Kidney (tissue), 14 donors: ENCODE results near the gene FRRS1. TPM values are rescaled to one million over a fixed set of nuclear protein-coding genes. Genes with fewer than 3 reads are reported as not detected.
"Not testable (repeated sequence)": the region's sequence is repeated elsewhere in the genome, so short reads cannot be mapped to it uniquely, and the experiment has no call there.

Experiments used
- DNase-seq, 5 donors: peaks; one replicate each; pipeline ENCODE4 v3.0.0-alpha.2; 2013 to 2020
- FAIRE-seq: peaks from 2 replicates; lab custom pipeline; 2012; peaks lifted over from hg19 to GRCh38; lab: Jason Lieb, UNC
- H3K27ac ChIP-seq, 2 donors: one replicate each; pipeline ENCODE4 v1.7.0; 2013; ENCODE audit warnings: low read depth in 2 of 2, low read length in 2 of 2, inconsistent platforms in 1 of 2
- H3K27me3 ChIP-seq: one replicate; pipeline ENCODE4 v1.7.1; 2013; ENCODE audit warnings: low read length, inconsistent platforms; ENCODE audit not compliant: control insufficient read depth, insufficient read depth
- H3K36me3 ChIP-seq, 3 donors: one replicate each; pipeline versions ENCODE4 v1.7.0 to v1.7.1; 2013; ENCODE audit warnings: low read length in 3 of 3, control low read depth in 1 of 3, inconsistent platforms in 1 of 3; ENCODE audit not compliant: insufficient read depth in 3 of 3, control insufficient read depth in 2 of 3
- H3K4me1 ChIP-seq, 3 donors: one replicate each; pipeline versions ENCODE4 v1.7.0 to v1.7.1; 2013; ENCODE audit warnings: low read length in 3 of 3, inconsistent platforms in 1 of 3, low read depth in 1 of 3; ENCODE audit not compliant: control insufficient read depth in 2 of 3, insufficient read depth in 2 of 3
- H3K4me3 ChIP-seq, 3 donors: one replicate each; pipeline versions ENCODE4 v1.7.0 to v1.8.1; 2013; ENCODE audit warnings: low read length in 3 of 3, control low read depth in 1 of 3, inconsistent platforms in 1 of 3
- H3K9ac ChIP-seq, 3 donors: one replicate each; pipeline versions ENCODE4 v1.7.0 to v1.7.1; 2013; ENCODE audit warnings: low read length in 3 of 3, control low read depth in 1 of 3, inconsistent platforms in 1 of 3
- H3K9me3 ChIP-seq, 3 donors: one replicate each; pipeline versions ENCODE4 v1.7.0 to v1.7.1; 2013; ENCODE audit warnings: low read length in 3 of 3, control low read depth in 1 of 3, inconsistent platforms in 1 of 3; ENCODE audit not compliant: control insufficient read depth in 2 of 3, insufficient read depth in 1 of 3
- CTCF ChIP-seq: IDR thresholded peaks from 3 replicates; pipeline ENCODE4 v1.5.1; 2012; ENCODE audit warnings: mild to moderate bottlenecking, moderate library complexity, borderline replicate concordance; ENCODE audit not compliant: insufficient read depth; ENCODE audit errors: extremely low read depth
- intact Hi-C: fragments of 100-400 bp; cut with DNase I; formaldehyde crosslinking; loops from one replicate; pipeline ENCODE4 v1.11.1; 2022
- polyA plus RNA-seq: library from polyadenylated mRNA; stranded (reverse); fragments of 350-450 nt; fragmentation: Illumina TruSeq; extraction: RNeasy Lipid Tissue Mini Kit (QIAGEN cat#74804); gene quantifications from one replicate; pipeline ENCODE4 v1.2.3, GENCODE V29; 2014; ENCODE audit warnings: low read depth, low replicate concordance; ENCODE audit not compliant: insufficient read depth
- total RNA-seq: library from RNA; stranded (reverse); fragmentation: NEBNext Ultra II Directional; extraction: Animal tissue kit (Norgen Biotek cat#: 25700); gene quantifications from one replicate; pipeline ENCODE4 v1.2.1, GENCODE V29; 2021
- donor health status: control.
- donor health status: control.
- donor health status: control.
- donor health status: control.
- donor health status: control.
- donor health status: DM: yes; HTN: yes; CAD: no.
- donor health status: Normal renal cell carcinoma (clear cell type).

Gene FRRS1
- total and polyA plus RNA-seq, 2 donors from 2014 or later = 1.0 to 7.4 TPM

DNA sequence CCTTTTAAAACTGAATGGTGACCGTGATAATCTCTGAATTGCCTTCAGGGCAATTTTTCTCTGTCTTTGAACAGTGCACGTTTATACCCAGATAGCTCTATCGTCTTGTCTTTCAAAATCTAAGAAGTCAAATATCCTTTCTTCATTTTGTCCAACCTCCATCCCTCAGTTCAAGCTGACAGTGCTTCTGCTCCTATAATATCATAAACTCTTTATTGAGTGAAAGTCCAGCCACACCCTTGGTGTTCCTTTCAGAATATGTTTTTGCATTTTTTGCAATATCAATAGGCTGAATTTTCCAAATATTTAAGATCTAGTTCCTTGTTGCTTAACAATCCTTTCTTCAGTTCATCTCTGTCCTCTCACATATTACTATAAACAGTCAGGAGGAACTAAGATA lies 35.1 kb upstream of the FRRS1 start:
- intact Hi-C loops = no loop called here
- H3K4me3 ChIP-seq = no peak overlapping the region
- H3K9ac ChIP-seq = no peak overlapping the region
- H3K36me3 ChIP-seq = no peaks in the 10 kb centered on the region
- H3K27ac ChIP-seq = no peak overlapping the region
- DNase-seq = no peak
- H3K9me3 ChIP-seq = no peaks in the 10 kb centered on the region
- no peak for TF ChIP-seq CTCF
- no peaks in the 10 kb centered on the region for H3K27me3 ChIP-seq
- no peaks in the 10 kb centered on the region for H3K4me1 ChIP-seq
- FAIRE-seq = no peak

DNA sequence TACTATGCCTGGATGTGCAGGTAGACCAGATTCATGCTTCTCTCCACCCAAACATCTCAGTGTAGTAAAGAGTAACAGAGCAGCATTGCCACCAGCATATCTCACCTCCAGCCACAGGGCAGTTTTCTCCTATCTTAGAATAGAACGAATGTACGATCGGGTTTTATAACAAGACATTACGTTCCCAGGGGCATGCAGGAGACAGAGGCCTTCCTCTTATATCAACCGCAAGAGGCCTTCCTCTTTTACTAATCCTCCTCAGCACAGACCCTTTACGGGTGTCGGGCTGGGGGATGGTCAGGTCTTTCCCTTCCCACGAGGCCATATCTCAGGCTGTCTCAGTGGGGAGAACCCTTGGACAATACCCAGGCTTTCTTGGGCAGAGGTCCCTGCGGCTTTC lies 27.4 kb upstream of the FRRS1 start:
- H3K27ac ChIP-seq, H3K9me3 ChIP-seq, H3K9ac ChIP-seq, FAIRE-seq, H3K36me3 ChIP-seq, H3K4me1 ChIP-seq, intact Hi-C loops, H3K4me3 ChIP-seq, H3K27me3 ChIP-seq, DNase-seq: not testable (repeated sequence)

GRCh38 chr1:99789715-99790114 lies 23.3 kb upstream of the FRRS1 start:
- H3K9ac ChIP-seq = no peak overlapping the region
- H3K27me3 ChIP-seq = no peaks in the 10 kb centered on the region
- no peaks in the 10 kb centered on the region for H3K4me1 ChIP-seq
- no peaks in the 10 kb centered on the region for H3K36me3 ChIP-seq
- H3K9me3 ChIP-seq = no peaks in the 10 kb centered on the region
- no peak overlapping the region for H3K27ac ChIP-seq
- FAIRE-seq = no peak
- no peak for TF ChIP-seq CTCF
- intact Hi-C loops = no loop called here
- no peak overlapping the region for H3K4me3 ChIP-seq
- DNase-seq = no peak

- H3K27me3 ChIP-seq = no peaks in the 10 kb centered on the region
- FAIRE-seq (no peak), DNase-seq (no peak)
- no peak overlapping the region for H3K27ac ChIP-seq
- no peak overlapping the region for H3K9ac ChIP-seq
- no peaks in the 10 kb centered on the region for H3K9me3 ChIP-seq
- H3K4me3 ChIP-seq = no peak overlapping the region
- no peaks in the 10 kb centered on the region for H3K36me3 ChIP-seq
- H3K4me1 ChIP-seq = no peaks in the 10 kb centered on the region
- intact Hi-C loops = no loop called here
- TF ChIP-seq CTCF = no peak
These were observed 22.5 kb upstream of the FRRS1 start for GRCh38 chr1:99788896-99789295.
